HUES48 (cell line): ENCODE data around the gene TSPAN11.

ENCODE experiments used
- H3K27ac ChIP-seq: one replicate; pipeline ENCODE4 v1.7.0; 2013; ENCODE audit warnings: low read depth, low read length, inconsistent platforms
- H3K27me3 ChIP-seq: 2 replicates; pipeline ENCODE4 v1.6.1; 2013; ENCODE audit warnings: mild to moderate bottlenecking, low read length; ENCODE audit not compliant: control insufficient read depth, insufficient read depth
- H3K36me3 ChIP-seq: 2 replicates; pipeline ENCODE4 v1.6.1; 2013; ENCODE audit warnings: low read length; ENCODE audit not compliant: control insufficient read depth, insufficient read depth
- H3K4me1 ChIP-seq: 2 replicates; pipeline ENCODE4 v1.6.1; 2013; ENCODE audit warnings: mild to moderate bottlenecking, low read length; ENCODE audit not compliant: control insufficient read depth, insufficient read depth
- H3K4me3 ChIP-seq: 2 replicates; pipeline ENCODE4 v1.5.1; 2013; ENCODE audit warnings: mild to moderate bottlenecking, low read depth, low read length
- H3K9ac ChIP-seq: 2 replicates; pipeline ENCODE4 v1.6.1; 2013; ENCODE audit warnings: mild to moderate bottlenecking, low read depth, low read length, moderate library complexity
- H3K9me3 ChIP-seq: 2 replicates; pipeline ENCODE4 v1.6.1; 2013; ENCODE audit warnings: low read length; ENCODE audit not compliant: control insufficient read depth, insufficient read depth

TSPAN11 gene

DNA sequence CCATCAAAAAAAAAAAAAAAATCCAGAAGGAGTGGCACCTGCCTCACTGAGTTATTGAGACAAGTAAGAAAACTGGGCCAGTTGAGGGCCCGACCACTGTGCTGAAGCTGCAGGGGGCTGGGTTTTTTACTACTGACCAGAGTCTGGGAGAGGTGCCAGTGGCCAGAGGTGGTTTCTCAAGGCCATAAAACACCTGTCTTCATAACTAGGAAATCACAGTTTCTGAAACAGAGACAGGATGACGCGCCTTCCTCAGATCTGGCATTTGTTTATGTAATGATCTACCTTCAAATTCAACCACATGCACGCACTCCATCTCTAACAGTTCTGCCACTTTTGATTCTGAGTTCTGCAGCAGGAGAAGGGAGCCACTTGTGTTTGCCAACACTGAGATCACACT lies 12.7 kb downstream of the TSPAN11 start:
- Histone ChIP-seq H3K9ac (no peak overlapping the region), H3K27ac (no peak overlapping the region), H3K36me3 (no peaks in the 10 kb centered on the region), H3K9me3 (no peaks in the 10 kb centered on the region), H3K4me3 (no peak overlapping the region), H3K27me3 (no peaks in the 10 kb centered on the region; the same call in 1 of the 2 replicates), H3K4me1 (peaks cover 4% of the 10 kb centered on the region; the same call in 1 of the 2 replicates)

DNA sequence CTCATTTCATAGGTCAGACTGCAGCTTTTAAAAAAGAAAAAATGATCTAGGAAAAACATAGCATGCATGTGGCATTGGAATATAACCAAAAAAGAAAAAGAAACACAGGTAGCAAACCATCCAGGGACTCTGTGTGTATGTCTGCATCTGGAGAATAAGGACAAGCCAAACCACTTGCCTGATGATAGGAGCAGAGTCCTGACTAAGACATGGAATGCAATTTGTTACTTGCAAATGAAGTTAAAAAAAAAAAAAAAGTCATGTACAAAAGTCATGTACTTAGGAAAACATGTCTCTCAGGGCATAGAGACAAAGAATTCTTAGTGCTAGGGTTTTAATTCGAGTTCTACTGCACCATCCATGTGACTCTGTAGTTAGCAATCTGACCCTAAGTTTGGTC lies 15.9 kb downstream of the TSPAN11 start:
- Histone ChIP-seq H3K36me3 (no peaks in the 10 kb centered on the region), H3K27me3 (no peaks in the 10 kb centered on the region), H3K9ac (no peak overlapping the region), H3K27ac (no peak overlapping the region), H3K4me3 (no peak overlapping the region), H3K4me1 (peaks cover 4% of the 10 kb centered on the region; the same call in 1 of the 2 replicates), H3K9me3 (no peaks in the 10 kb centered on the region)

DNA sequence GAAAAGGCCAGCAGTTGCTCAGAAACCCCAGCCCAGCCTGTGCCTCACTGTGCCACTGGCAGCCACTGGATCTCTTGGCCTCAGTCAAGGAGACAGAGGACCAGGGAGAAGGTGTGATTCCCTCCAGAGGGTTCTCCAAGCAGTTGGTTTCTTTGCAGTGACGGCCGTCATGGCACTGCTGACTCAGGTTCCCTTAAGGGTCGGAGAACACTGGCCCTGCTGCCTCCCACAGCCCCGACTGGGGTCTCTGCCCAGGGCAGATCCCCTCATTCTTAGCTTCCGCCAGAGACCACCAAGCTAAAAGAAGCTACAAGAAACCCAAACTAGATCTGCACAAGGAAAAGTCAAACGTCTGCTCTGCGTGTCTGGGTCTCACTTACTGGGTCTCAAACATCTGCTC lies 16.4 kb downstream of the TSPAN11 start:
- Histone ChIP-seq H3K4me1 (peaks cover 4% of the 10 kb centered on the region; the same call in 1 of the 2 replicates), H3K27me3 (no peaks in the 10 kb centered on the region), H3K27ac (no peak overlapping the region), H3K36me3 (no peaks in the 10 kb centered on the region), H3K4me3 (no peak overlapping the region), H3K9ac (no peak overlapping the region), H3K9me3 (no peaks in the 10 kb centered on the region)

DNA sequence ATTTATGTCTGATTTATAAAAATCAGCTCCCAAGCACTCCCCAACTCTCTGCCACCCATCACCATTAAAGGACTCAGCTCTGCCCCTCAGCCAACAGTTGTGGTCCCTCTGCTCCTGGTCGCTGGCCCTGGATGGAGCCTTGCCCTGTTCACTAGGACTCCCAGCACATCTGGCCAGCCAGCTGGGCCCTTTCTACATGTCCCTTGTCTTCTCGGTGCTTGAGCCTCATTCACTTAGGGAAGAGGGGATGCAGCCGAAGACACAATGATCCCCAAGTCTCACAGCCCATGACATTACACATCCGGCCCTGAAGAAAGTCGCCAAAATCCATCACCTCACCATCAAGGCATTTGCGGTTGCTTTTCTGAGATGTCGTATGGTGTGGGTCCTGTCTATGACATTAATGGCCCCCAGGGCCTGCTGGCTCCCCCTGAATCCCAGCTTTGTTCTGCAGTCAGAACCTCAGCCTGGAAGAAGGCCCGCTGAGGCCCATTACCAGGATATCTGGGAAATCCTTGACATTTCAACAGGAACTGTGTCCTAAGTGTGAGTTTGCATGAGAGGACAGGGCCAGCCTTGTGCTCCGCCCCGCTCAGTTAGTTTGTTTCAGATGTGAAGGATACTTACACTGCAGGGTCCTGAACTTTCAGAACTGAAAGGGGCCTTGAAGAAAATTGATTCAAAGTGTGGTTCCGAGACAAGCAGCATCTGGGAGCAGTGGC lies 19.1 kb downstream of the TSPAN11 start:
- Histone ChIP-seq H3K27me3 (no peaks in the 10 kb centered on the region), H3K27ac (no peak overlapping the region), H3K36me3 (no peaks in the 10 kb centered on the region), H3K4me1 (peaks cover under 1% of the 10 kb centered on the region; the same call in 1 of the 2 replicates), H3K9ac (no peak overlapping the region), H3K9me3 (no peaks in the 10 kb centered on the region), H3K4me3 (no peak overlapping the region)

DNA sequence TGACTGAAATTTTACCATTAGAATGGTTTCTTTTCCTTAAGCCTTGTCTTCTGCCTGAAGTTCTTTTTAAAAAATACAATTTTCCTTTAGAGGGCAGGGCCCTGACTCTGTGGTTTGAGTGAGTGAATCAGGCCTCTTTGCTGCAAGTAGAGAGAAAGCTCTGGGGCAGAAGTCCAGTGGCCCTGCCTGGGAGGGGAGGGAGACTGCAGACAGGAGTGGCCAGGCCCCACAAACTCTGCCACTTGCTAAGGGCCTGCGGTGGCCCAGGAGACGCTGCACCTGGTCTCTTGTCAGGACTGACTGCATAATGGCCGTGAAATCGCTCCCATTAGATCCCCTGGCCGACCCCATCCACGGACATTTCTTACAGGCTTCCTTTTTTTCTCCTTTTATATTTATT lies 25.5 kb downstream of the TSPAN11 start:
- Histone ChIP-seq H3K4me3 (no peak overlapping the region), H3K9ac (no peak overlapping the region), H3K27me3 (no peaks in the 10 kb centered on the region), H3K9me3 (no peaks in the 10 kb centered on the region), H3K27ac (no peak overlapping the region), H3K36me3 (no peaks in the 10 kb centered on the region), H3K4me1 (no peaks in the 10 kb centered on the region)

DNA sequence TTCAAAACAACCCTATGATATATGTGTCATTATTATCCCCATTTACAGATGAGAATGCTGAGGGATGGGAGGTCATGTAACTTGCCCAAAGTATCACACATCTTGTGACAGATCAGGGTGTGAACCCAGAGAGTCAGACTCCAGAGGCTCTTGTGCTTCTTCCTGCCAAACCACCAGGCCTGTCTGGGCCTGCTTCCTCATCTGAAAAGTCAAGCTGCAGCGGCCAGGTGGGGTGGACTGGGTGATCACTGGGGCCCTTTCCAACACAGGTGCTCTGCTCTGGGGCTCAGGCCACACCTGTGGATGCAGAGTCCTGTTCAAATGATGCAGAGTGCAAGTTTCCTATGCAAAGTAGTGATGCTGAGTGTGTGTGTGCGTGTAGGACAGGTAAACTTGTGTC lies 26.7 kb downstream of the TSPAN11 start:
- H3K27ac ChIP-seq: no peak overlapping the region
- no peaks in the 10 kb centered on the region for H3K4me1 ChIP-seq
- H3K9me3 ChIP-seq: no peaks in the 10 kb centered on the region
- H3K4me3 ChIP-seq: no peak overlapping the region
- no peaks in the 10 kb centered on the region for H3K36me3 ChIP-seq
- H3K27me3 ChIP-seq: no peaks in the 10 kb centered on the region
- H3K9ac ChIP-seq: no peak overlapping the region

DNA sequence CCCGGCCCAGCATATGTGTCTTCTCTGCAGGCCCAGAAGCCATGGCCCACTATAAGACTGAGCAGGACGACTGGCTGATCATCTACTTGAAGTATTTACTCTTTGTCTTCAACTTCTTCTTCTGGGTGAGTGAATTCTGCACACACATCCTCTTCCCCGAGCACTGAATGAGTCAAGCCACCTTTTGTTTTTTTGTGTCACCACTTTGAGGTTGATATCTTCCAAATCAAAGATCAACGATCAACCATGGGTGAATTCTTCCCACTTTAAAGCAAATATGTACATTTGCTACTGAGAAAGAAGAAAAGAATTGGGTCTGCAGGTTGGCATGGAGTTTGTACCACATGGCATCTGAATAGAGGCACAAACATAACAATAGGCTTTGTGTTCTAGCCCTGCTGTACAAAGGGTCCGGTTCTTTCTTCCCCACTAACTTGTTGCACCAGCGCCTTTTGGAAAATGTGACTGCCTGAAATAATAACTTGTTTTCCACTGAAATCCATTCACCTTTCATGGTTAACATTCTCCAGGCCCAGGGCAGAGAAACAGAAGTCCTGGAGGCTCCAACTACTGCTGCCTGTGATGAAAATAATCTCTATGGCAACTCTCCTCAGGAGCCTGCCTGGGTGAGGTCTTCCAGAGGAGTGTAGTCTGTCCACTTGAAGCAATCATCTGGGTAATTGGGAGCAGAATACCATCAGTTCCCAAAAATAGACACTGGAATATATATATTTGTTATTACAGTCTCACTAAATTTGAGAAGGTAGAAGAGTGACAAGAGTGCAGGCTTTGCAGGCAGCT lies 27.6 kb downstream of the TSPAN11 start:
- Histone ChIP-seq H3K9me3 (no peaks in the 10 kb centered on the region), H3K9ac (no peak overlapping the region), H3K4me1 (no peaks in the 10 kb centered on the region), H3K27me3 (no peaks in the 10 kb centered on the region), H3K4me3 (no peak overlapping the region), H3K36me3 (no peaks in the 10 kb centered on the region), H3K27ac (no peak overlapping the region)

DNA sequence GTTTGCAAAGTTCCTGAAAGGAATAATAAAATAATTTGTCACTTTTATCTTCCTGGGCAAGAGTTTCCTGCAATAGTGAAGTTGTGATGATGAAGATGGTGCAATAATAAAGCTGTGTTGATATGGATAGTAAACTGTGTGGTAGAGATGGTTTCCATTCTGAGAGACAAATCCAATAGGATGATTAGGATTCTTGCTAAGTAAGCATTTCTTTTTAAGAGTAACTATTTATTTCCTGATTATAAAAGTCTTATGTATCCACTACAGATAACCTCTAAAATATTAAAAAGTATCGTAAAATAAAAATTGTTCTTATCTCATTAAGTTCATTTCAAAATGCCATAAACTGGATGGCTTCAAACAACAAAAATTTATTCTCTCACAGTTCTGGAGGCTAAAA lies 28.7 kb downstream of the TSPAN11 start:
- H3K27me3 ChIP-seq: no peaks in the 10 kb centered on the region
- H3K4me3 ChIP-seq: no peak overlapping the region
- no peaks in the 10 kb centered on the region for H3K4me1 ChIP-seq
- H3K9ac ChIP-seq: no peak overlapping the region
- no peaks in the 10 kb centered on the region for H3K9me3 ChIP-seq
- H3K27ac ChIP-seq: no peak overlapping the region
- no peaks in the 10 kb centered on the region for H3K36me3 ChIP-seq

DNA sequence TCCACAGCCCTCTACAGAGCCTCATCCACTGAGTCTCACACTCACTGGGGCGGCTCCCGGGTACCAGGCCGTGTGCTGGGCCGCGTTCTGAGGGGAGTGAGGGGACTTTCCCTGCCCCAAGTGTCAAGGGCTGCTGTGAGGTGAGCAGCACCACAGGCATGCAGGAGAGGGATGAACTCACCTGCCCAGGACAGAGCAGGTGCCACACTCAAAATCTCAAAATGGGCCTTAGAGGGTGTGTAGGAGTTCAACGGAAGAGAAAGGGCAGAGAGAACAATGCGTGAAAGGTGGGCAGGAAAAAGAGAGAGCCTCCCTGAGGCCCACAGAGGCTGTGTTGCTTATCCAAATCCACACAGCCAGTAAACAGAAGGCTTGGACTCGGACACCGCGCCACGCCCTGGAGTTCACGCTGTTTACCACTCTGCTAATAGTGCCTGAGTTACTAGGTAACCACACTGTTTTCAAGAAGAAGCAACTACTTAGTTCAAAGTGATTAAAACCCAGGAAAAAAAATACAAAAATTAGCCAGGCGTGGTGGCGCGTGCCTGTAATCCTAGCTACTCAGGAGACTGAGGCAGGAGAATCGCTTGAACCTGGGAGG lies 32.7 kb downstream of the TSPAN11 start:
- Histone ChIP-seq H3K4me1 (no peaks in the 10 kb centered on the region), H3K9me3 (no peaks in the 10 kb centered on the region), H3K27ac (no peak overlapping the region), H3K9ac (no peak overlapping the region), H3K4me3 (no peak overlapping the region), H3K27me3 (no peaks in the 10 kb centered on the region), H3K36me3 (no peaks in the 10 kb centered on the region)

DNA sequence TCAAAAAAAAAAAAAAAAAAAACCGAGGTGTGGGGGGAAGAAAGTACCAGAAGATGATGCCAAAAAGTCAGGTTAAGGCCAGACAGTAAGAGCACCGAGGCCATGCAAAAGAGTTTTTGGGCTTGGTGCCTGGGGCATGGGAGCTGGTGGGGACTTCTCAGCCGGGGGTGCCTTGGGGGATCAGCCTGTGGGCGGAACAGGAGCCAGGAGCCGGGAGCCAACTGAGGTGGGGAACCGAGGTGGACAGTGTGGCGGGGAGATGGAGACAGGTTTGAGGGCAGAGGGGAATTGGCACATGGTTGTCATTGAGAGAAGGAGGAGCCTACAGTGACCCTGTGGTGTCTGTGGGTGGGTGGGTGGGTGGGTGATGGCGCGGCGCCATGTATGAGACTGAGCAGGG lies 33.2 kb downstream of the TSPAN11 start:
- no peak overlapping the region for H3K4me3 ChIP-seq
- no peak overlapping the region for H3K9ac ChIP-seq
- H3K36me3 ChIP-seq: no peaks in the 10 kb centered on the region
- H3K9me3 ChIP-seq: no peaks in the 10 kb centered on the region
- H3K4me1 ChIP-seq: no peaks in the 10 kb centered on the region
- no peak overlapping the region for H3K27ac ChIP-seq
- no peaks in the 10 kb centered on the region for H3K27me3 ChIP-seq

DNA sequence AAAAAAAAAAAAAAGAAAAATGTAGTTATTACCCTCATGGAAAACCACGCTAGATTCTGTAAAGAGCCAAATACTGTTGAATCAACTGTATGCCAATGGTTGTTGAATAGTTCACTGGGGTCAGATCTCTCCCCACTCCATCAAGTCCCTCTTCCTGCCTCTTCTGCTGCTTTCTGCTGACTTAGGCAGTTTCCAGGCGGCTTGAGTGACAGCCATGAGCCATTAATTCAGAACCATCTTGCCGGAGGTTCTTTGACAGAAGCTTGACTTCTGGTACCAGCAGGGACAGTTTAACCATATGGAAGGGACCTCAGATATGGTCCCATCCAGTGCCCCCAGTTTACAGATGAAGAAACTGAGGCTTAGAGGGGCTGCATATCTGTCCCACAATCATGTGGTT lies 34.5 kb downstream of the TSPAN11 start:
- Histone ChIP-seq H3K9ac (no peak overlapping the region), H3K4me1 (no peaks in the 10 kb centered on the region), H3K27me3 (no peaks in the 10 kb centered on the region), H3K27ac (no peak overlapping the region), H3K9me3 (no peaks in the 10 kb centered on the region), H3K4me3 (no peak overlapping the region), H3K36me3 (no peaks in the 10 kb centered on the region)
